ENCODE data around the gene IGF2BP2.
A peak's percentile ranks its signal among the peaks of the same experiment; 100 is the strongest.

IGF2BP2 gene

GRCh38 chr3:185750015-185750414, 74.8 kb downstream of the IGF2BP2 start:
- Histone ChIP-seq H3K4me3 (ENCODE audit: extremely low read depth, insufficient read depth, low read length, poor library complexity, severe bottlenecking) (no peak overlapping the region), H3K36me3 (ENCODE audit: control insufficient read depth, insufficient read depth, low read length) (peaks cover 49% of the 10 kb centered on the region), H3K4me1 (ENCODE audit: control insufficient read depth, insufficient read depth, low read length, poor library complexity, severe bottlenecking) (peaks cover 26% of the 10 kb centered on the region), H3K27ac (ENCODE audit: low read depth, low read length, severe bottlenecking) (no peak overlapping the region), H3K9me3 (ENCODE audit: control insufficient read depth, low read length) (no peaks in the 10 kb centered on the region)
- no CpG with 5 or more reads among the region's 1 CpG for WGBS, 2 experiments (ENCODE audit: insufficient coverage in 2 of 2)

DNA sequence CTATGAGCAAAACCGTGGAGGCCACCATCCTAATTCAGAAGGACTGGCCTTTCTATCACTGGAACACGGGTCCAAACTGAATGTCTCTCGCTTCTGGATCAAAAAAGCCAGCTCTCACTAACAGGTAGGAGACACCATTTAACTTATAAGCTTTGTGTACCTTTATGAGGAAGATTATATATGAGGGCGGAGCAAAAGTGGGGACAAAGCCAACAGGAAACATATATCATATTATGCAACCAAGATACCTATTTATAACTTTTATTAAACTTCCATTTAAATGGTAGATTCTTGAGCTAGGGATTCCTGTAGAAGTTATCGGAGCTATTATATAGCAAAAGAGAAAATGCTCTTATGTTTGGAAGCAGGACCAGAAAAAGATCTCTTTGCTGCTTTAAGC, 78.4 kb downstream of the IGF2BP2 start:
- H3K4me3 ChIP-seq (ENCODE audit: extremely low read depth, insufficient read depth, low read length, poor library complexity, severe bottlenecking) = no peak overlapping the region
- H3K4me1 ChIP-seq (ENCODE audit: control insufficient read depth, insufficient read depth, low read length, poor library complexity, severe bottlenecking) = peaks cover 35% of the 10 kb centered on the region
- H3K36me3 ChIP-seq (ENCODE audit: control insufficient read depth, insufficient read depth, low read length) = peaks cover 23% of the 10 kb centered on the region
- H3K9me3 ChIP-seq (ENCODE audit: control insufficient read depth, low read length) = no peaks in the 10 kb centered on the region
- H3K27ac ChIP-seq (ENCODE audit: low read depth, low read length, severe bottlenecking) = peak overlapping the region; percentile 90
- 63 to 82% methylated on average over 2 to 3 of the region's 5 CpGs for WGBS, 2 experiments (ENCODE audit: insufficient coverage in 2 of 2)

GRCh38 chr3:185744997-185745843, 79.6 kb downstream of the IGF2BP2 start:
- H3K36me3 ChIP-seq (ENCODE audit: control insufficient read depth, insufficient read depth, low read length) = peaks cover 12% of the 10 kb centered on the region
- H3K4me3 ChIP-seq (ENCODE audit: extremely low read depth, insufficient read depth, low read length, poor library complexity, severe bottlenecking) = no peak overlapping the region
- no peaks in the 10 kb centered on the region for H3K9me3 ChIP-seq (ENCODE audit: control insufficient read depth, low read length)
- H3K4me1 ChIP-seq (ENCODE audit: control insufficient read depth, insufficient read depth, low read length, poor library complexity, severe bottlenecking) = peaks cover 42% of the 10 kb centered on the region
- peak overlapping the region; percentile 90 for H3K27ac ChIP-seq (ENCODE audit: low read depth, low read length, severe bottlenecking)
- WGBS, 2 experiments (ENCODE audit: insufficient coverage in 2 of 2) = 65 to 72% methylated on average over 7 to 8 of the region's 12 CpGs

GRCh38 chr3:185741586-185741985, 83.3 kb downstream of the IGF2BP2 start:
- WGBS, 2 experiments (ENCODE audit: insufficient coverage in 2 of 2) = 100% methylated on average over 1 to 2 of the region's 2 CpGs
- Histone ChIP-seq H3K4me1 (ENCODE audit: control insufficient read depth, insufficient read depth, low read length, poor library complexity, severe bottlenecking) (peaks cover 64% of the 10 kb centered on the region), H3K27ac (ENCODE audit: low read depth, low read length, severe bottlenecking) (no peak overlapping the region)

GRCh38 chr3:185740133-185740532, 84.7 kb downstream of the IGF2BP2 start:
- no CpG with 5 or more reads among the region's 1 CpG for WGBS, 2 experiments (ENCODE audit: insufficient coverage in 2 of 2)
- Histone ChIP-seq H3K36me3 (ENCODE audit: control insufficient read depth, insufficient read depth, low read length) (no peaks in the 10 kb centered on the region), H3K9me3 (ENCODE audit: control insufficient read depth, low read length) (no peaks in the 10 kb centered on the region), H3K4me1 (ENCODE audit: control insufficient read depth, insufficient read depth, low read length, poor library complexity, severe bottlenecking) (peaks cover 54% of the 10 kb centered on the region), H3K4me3 (ENCODE audit: extremely low read depth, insufficient read depth, low read length, poor library complexity, severe bottlenecking) (no peak overlapping the region), H3K27ac (ENCODE audit: low read depth, low read length, severe bottlenecking) (no peak overlapping the region)

More at GRCh38 chr3:185741586-185741985, 83.3 kb downstream of the IGF2BP2 start:
- Histone ChIP-seq H3K9me3 (ENCODE audit: control insufficient read depth, low read length) (no peaks in the 10 kb centered on the region), H3K4me3 (ENCODE audit: extremely low read depth, insufficient read depth, low read length, poor library complexity, severe bottlenecking) (no peak overlapping the region), H3K36me3 (ENCODE audit: control insufficient read depth, insufficient read depth, low read length) (no peaks in the 10 kb centered on the region)

DNA sequence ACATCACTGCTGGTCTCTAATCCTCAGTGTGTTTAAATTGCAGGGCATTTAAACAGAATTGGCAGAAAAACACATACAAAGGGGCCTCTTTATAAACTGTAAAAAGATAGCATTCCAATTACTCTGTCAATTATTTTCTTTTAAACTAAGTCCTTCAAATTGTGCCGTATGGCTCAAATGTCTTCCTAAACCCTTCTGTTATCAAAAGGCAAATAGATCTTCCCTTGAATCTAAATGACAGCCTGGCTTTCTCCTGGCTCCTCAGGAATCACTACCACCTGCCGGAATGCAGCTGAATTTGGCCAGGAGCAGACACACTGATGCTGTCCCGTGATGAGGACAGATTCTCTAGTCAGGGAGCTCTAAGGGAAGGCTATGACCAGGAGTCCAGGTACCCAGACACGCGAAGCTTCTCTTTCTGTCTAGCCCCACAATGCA, 85.6 kb downstream of the IGF2BP2 start:
- WGBS, 2 experiments (ENCODE audit: insufficient coverage in 2 of 2) = 57 to 72% methylated on average over 4 to 5 of the region's 5 CpGs
- no peaks in the 10 kb centered on the region for H3K36me3 ChIP-seq (ENCODE audit: control insufficient read depth, insufficient read depth, low read length)
- no peak overlapping the region for H3K27ac ChIP-seq (ENCODE audit: low read depth, low read length, severe bottlenecking)
- H3K4me3 ChIP-seq (ENCODE audit: extremely low read depth, insufficient read depth, low read length, poor library complexity, severe bottlenecking) = no peak overlapping the region
- peaks cover 51% of the 10 kb centered on the region for H3K4me1 ChIP-seq (ENCODE audit: control insufficient read depth, insufficient read depth, low read length, poor library complexity, severe bottlenecking)
- H3K9me3 ChIP-seq (ENCODE audit: control insufficient read depth, low read length) = no peaks in the 10 kb centered on the region

- 81 to 91% methylated on average over 2 to 4 of the region's 5 CpGs for WGBS, 2 experiments (ENCODE audit: insufficient coverage in 2 of 2)
- Histone ChIP-seq H3K27ac (ENCODE audit: low read depth, low read length, severe bottlenecking) (no peak overlapping the region), H3K4me3 (ENCODE audit: extremely low read depth, insufficient read depth, low read length, poor library complexity, severe bottlenecking) (no peak overlapping the region)
Measured at GRCh38 chr3:185737740-185738680, 86.8 kb downstream of the IGF2BP2 start.

GRCh38 chr3:185737020-185737419, 87.8 kb downstream of the IGF2BP2 start:
- no peaks in the 10 kb centered on the region for H3K36me3 ChIP-seq (ENCODE audit: control insufficient read depth, insufficient read depth, low read length)
- peak overlapping the region; percentile 46 for H3K27ac ChIP-seq (ENCODE audit: low read depth, low read length, severe bottlenecking)
- peaks cover 68% of the 10 kb centered on the region for H3K4me1 ChIP-seq (ENCODE audit: control insufficient read depth, insufficient read depth, low read length, poor library complexity, severe bottlenecking)
- no peak overlapping the region for H3K4me3 ChIP-seq (ENCODE audit: extremely low read depth, insufficient read depth, low read length, poor library complexity, severe bottlenecking)
- WGBS, 2 experiments (ENCODE audit: insufficient coverage in 2 of 2) = 77 to 81% methylated on average over 1 to 2 of the region's 3 CpGs
- H3K9me3 ChIP-seq (ENCODE audit: control insufficient read depth, low read length) = no peaks in the 10 kb centered on the region

More at GRCh38 chr3:185737740-185738680, 86.8 kb downstream of the IGF2BP2 start:
- Histone ChIP-seq H3K36me3 (ENCODE audit: control insufficient read depth, insufficient read depth, low read length) (no peaks in the 10 kb centered on the region), H3K9me3 (ENCODE audit: control insufficient read depth, low read length) (no peaks in the 10 kb centered on the region), H3K4me1 (ENCODE audit: control insufficient read depth, insufficient read depth, low read length, poor library complexity, severe bottlenecking) (peaks cover 61% of the 10 kb centered on the region)

GRCh38 chr3:185734725-185735096, 90.1 kb downstream of the IGF2BP2 start:
- H3K27ac ChIP-seq (ENCODE audit: low read depth, low read length, severe bottlenecking) = peak overlapping the region; percentile 68
- H3K4me3 ChIP-seq (ENCODE audit: extremely low read depth, insufficient read depth, low read length, poor library complexity, severe bottlenecking) = no peak overlapping the region
- peaks cover 58% of the 10 kb centered on the region for H3K4me1 ChIP-seq (ENCODE audit: control insufficient read depth, insufficient read depth, low read length, poor library complexity, severe bottlenecking)
- no CpG with 5 or more reads among the region's 4 CpGs for WGBS, 2 experiments (ENCODE audit: insufficient coverage in 2 of 2)
- H3K9me3 ChIP-seq (ENCODE audit: control insufficient read depth, low read length) = no peaks in the 10 kb centered on the region
- peaks cover 2% of the 10 kb centered on the region for H3K36me3 ChIP-seq (ENCODE audit: control insufficient read depth, insufficient read depth, low read length)

GRCh38 chr3:185733980-185734724, 90.7 kb downstream of the IGF2BP2 start:
- Histone ChIP-seq H3K4me3 (ENCODE audit: extremely low read depth, insufficient read depth, low read length, poor library complexity, severe bottlenecking) (no peak overlapping the region), H3K9me3 (ENCODE audit: control insufficient read depth, low read length) (no peaks in the 10 kb centered on the region), H3K27ac (ENCODE audit: low read depth, low read length, severe bottlenecking) (peak overlapping the region; percentile 68), H3K4me1 (ENCODE audit: control insufficient read depth, insufficient read depth, low read length, poor library complexity, severe bottlenecking) (peaks cover 58% of the 10 kb centered on the region), H3K36me3 (ENCODE audit: control insufficient read depth, insufficient read depth, low read length) (peaks cover 2% of the 10 kb centered on the region)
- WGBS, 2 experiments (ENCODE audit: insufficient coverage in 2 of 2) = 60 to 64% methylated on average over 7 to 8 of the region's 10 CpGs
